Measurements from ENCODE around the gene FASN.

The FASN gene

DNA sequence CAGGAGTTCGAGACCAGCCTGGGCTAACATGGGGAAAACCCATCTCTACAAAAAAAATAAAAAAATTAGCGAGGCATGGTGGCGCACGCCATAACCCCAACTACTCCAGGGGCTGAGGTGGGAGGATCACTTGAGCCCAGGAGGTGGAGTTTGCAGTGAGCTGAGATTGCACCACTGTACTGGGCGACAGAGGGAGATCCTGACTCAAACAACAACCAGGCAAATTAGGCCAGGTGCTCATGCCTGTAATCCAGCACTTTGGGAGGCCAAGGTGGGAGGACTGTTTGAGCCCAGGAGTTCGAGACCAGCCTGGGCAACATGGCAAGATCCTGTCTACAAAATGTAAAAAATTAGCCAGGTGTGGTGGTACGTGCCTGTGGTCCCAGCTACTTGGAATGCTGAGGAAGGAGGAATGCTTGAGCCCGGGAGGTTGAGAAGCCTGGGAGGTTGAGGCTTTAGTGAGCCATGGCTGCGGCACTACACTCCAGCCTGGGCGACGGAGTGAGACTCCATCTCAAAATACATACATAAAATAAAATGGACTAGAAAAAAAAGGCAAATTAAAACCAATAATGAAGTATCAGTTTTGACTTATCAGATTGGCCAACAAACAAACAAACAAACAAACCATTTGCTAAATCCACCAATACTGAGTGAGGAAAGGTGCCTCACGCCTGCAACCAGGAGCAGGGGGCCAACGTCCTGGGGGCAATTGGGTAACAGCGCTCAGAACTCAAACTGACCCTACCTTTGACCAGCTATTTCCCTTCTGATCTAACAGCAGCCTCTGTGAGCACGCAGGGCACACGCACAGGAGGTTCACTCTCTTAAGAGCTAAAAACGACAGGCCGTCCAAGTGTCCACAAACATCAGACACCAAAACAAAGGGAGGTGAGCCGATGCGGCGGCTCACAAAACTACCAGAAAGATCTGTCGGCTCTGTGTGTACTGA, 19.4 kb upstream of the FASN start:
- no peak for DNase-seq

- no peak for DNase-seq
These were observed 18.2 kb upstream of the FASN start for GRCh38 chr17:82116246-82116645.

DNA sequence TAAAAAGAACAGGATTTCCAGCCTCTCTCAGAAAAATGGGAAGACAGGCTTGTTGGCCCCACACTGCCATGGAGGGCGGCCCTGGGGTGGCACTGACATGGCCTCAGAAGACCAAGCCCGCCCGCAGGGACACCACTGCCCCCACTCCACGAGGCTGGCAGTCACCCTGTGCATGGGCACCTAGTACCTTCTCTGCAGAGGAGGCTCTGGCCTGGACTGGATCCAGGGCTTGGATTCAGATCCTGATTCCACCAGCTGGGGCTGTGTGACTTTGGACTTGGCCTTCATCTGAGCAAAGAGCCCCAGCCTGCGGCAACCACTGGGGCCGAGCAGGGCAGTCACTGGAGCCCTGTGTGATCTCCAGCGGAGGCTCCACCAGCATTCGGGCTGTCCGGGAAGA, 16.8 kb upstream of the FASN start:
- DNase-seq = no peak

DNA sequence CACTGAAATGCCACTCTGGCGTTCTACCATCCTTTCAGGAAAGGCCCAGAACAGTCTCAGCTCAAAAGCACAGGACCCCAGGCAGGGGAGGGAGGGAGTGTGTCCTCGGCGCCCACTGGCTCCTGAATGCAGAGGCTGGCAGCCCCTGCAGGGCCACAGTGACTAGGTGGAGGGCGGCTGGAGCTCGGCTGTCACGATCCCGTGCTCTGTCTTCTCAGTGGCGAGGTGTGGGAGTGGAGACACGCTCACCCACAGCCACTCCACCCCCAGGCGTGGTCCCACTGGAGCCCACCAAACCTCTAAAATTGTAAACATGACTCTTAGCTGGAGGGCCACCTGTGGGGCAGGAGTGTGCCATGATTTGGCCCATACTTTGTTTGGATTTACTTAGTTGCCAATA, 16.4 kb upstream of the FASN start:
- no peak for DNase-seq

DNA sequence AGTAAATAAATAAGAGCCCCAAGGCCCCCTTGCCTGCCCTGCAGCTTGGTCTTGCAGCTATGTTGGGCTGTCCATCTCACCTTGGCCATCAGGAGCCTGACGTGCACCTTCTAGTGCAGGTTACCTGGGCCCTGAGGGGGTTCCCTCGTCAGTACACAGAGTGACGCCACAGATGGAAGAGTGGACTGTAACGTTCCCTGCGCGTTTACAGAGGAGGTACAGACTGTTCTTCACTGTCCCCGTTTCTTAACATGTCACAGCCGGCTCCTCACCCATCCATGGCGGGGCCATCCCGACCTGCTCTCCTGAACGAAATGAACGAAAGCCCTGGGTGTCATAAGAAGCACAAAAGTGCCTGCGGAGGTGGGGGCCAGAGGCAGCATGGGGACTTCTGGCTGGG, 15.9 kb upstream of the FASN start:
- no peak for DNase-seq

DNA sequence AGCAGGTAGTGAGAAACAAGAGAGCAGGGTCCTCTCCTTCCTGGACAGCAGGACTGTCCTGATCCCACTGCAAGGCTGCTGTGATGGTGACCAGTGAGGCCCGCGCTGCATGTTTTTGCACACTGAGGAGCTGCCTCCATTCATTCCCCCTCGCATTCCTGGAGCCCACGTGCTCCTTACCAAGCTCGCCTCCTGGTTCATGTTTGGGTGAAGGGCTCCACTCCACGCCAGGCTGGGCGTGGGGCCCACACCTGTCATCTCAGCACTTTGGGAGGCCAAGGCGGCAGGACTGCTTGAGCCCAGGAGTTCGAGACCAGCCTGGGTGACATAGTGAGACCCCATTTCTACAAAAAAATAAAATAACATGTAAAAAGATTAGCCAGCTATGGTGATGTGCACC, 15.4 kb upstream of the FASN start:
- DNase-seq = no peak

DNA sequence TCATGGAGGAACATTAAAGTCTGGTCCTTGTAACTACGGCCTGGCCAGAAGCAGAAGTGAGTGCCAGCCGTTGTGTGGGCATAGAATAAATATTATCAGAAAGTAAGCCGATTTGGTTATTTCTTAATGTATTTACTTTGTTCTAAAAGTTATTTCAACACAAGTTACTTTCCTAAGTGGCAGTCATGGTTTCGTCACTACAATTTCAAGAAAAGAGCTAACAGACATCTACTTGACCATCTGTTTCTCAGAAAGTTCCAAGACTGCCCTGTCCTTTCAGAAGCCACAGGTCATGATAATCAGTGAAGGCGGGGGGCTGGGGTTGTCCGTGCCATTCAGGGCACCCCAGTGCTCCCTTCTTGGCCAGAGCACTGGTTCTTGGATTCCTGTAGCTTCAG, 14.9 kb upstream of the FASN start:
- no peak for DNase-seq

- DNase-seq = no peak
These were observed 14.3 kb upstream of the FASN start for GRCh38 chr17:82112181-82112913.

GRCh38 chr17:82110298-82110697, 12.3 kb upstream of the FASN start:
- DNase-seq = no peak

DNA sequence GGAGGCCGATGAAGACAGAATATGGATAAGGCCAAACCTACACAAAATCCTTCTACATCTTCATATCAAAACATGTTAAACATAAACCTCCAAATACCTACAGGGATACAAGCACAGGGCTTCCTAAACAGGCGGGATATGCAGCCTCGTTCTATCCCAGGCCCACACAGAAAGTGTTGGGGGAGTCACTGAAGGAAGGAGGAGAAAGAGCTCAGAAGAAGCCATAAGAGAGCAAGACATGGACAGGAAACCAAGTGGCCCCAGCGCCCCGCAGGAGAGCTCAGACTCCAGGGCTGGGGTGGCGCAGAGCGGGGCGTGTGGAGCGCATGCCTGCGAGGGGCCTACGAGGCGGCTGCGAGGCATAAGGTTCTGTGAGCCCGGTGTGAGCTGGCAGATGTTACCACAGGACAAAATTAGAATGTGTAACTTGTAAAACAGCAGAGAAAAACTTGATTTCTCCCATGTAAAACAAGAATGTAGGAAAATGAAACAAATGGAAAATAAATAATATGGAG, 11.0 kb upstream of the FASN start:
- no peak for DNase-seq

- DNase-seq = no peak
These were observed 10.5 kb upstream of the FASN start for GRCh38 chr17:82108496-82108945.

GRCh38 chr17:82108038-82108437, 10.0 kb upstream of the FASN start:
- DNase-seq = no peak

DNA sequence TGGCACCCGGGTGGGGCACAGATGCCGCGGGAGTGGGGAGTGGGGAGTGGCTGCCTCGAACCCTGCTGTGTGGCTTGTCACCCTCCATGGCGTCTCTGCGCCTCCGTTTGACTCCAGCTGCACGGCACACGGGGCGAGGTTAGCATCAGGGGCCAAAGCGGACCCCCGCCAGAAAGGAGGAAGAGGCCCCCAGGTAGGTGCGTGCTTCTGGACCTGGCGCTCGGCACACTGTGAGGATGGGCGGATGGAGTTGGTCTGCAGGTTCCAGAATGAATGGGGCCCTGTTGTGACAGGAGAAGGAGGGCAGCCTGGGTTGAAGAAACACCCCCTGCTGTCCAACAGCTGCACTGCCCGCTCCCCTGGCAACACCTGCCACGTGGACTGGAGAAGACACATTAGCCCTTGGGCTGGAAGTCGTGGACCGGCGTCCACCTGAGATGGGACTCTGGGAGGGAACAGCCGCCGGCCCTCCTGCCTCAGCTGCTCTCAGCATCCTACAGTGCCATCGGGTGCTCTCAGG, 9.4 kb upstream of the FASN start:
- DNase-seq = no peak

DNA sequence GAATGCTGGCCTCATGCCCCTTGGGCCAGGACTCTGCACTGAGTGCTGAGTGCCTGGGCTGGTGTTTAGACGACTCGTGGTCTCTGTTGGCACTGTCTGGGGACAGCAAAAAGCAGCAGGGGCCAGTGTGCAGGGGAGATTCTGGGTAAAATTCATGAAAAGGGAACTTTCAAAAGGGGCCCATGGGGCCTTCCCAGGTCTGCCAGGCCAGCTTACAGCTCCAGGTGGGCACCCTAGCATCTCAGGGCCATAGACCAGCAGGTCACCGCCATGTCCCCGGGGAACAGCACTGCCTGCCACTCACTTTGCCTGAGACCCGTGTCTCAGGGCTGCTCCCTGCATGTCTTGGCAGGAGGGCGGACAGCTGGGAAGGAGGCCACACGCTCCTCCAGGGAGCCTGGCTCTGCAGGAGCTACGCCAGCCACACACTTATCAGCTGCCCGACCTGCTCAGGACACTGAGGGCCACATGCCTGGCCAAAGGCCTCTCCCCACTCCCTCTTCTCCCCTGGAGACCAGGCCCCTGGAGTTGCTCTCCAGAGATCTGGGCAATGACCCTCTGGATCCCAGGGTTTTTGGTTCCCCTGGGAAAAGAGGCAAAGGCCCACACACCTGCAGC, 8.8 kb upstream of the FASN start:
- no peak for DNase-seq

GRCh38 chr17:82105882-82106687, 8.0 kb upstream of the FASN start:
- DNase-seq = peak; percentile 36

DNA sequence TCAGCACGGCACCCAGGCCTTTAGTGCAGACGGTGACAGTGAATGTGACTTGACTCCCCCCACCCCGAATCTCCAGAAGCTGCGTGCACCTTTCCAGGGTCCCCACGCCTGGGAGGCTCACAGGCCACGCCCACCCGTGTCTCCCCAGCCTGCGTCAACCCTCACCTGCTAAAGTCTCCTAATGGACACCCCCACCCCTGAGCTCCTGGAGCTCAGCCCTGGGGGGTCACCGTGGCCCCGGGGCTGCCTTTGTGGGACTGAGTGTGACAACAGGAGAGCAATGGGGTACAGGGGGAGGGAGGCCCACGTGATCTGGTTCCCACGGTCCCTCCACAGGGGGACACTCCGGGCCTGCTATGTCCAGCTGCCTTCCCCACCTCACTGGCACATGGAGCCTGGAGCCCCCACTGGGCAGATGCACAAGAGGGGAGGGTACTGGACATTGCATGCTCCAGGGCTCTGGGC, 7.4 kb upstream of the FASN start:
- no peak for DNase-seq

- DNase-seq = no peak
These were observed 6.9 kb upstream of the FASN start for GRCh38 chr17:82104797-82105416.

GRCh38 chr17:82103553-82104451, 5.8 kb upstream of the FASN start:
- DNase-seq = no peak

GRCh38 chr17:82101767-82102679, 4.0 kb upstream of the FASN start:
- DNase-seq = no peak

Measured in activated T-cell treated with anti-CD3 and anti-CD28 coated beads for 4 hours (primary cell).